CD4-positive, CD25-positive, alpha-beta regulatory T cell (primary cell): ENCODE results near the gene MT1H. TPM values are rescaled to one million over a fixed set of nuclear protein-coding genes. Genes with fewer than 3 reads are reported as not detected.
A peak's percentile ranks its signal among the peaks of the same experiment; 100 is the strongest.

Experiments used
- ATAC-seq, 2 donors: fragments of 150-1000 bp; cut with Tn5 transposase; one replicate each; pipeline ENCODE4 v1.10.0; 2021; ENCODE audit warnings: low read depth in 2 of 2, moderate number of reproducible peaks in 2 of 2, moderate library complexity in 1 of 2
- DNase-seq, 3 donors: peaks; one replicate each; pipeline versions ENCODE4 v3.0.0 to v3.0.0-alpha.2; 2012 to 2022; ENCODE audit warnings: mixed read lengths in 1 of 3
- H3K27ac ChIP-seq: one replicate; pipeline ENCODE4 v1.7.0; 2013; ENCODE audit warnings: mild to moderate bottlenecking, low read length; ENCODE audit not compliant: insufficient read depth, poor library complexity, severe bottlenecking
- H3K27me3 ChIP-seq: one replicate; pipeline ENCODE4 v1.7.0; 2013; ENCODE audit warnings: low read length; ENCODE audit not compliant: control insufficient read depth, insufficient read depth
- H3K36me3 ChIP-seq: one replicate; pipeline ENCODE4 v1.7.0; 2013; ENCODE audit warnings: mild to moderate bottlenecking, low read length, moderate library complexity; ENCODE audit not compliant: control insufficient read depth, insufficient read depth
- H3K4me1 ChIP-seq: 2 replicates; pipeline ENCODE4 v1.7.0; 2013; ENCODE audit warnings: mild to moderate bottlenecking, low read length; ENCODE audit not compliant: insufficient read depth, control insufficient read depth, poor library complexity, severe bottlenecking
- H3K4me3 ChIP-seq: one replicate; pipeline ENCODE4 v1.7.0; 2013; ENCODE audit warnings: low read depth, mild to moderate bottlenecking, low read length, moderate library complexity
- H3K9me3 ChIP-seq, 2 experiments: 1 replicate in 1 of 2; 2 replicates in 1 of 2; pipeline ENCODE4 v1.7.0; 2013; ENCODE audit warnings: low read length in 2 of 2, mild to moderate bottlenecking in 1 of 2, moderate library complexity in 1 of 2; ENCODE audit not compliant: control insufficient read depth in 2 of 2
- H3K27ac Mint-ChIP-seq, 3 donors: one replicate each; pipeline ENCODE4 v1.8.0; 2020 to 2022; ENCODE audit warnings: mild to moderate bottlenecking in 3 of 3, mixed read lengths in 3 of 3, moderate library complexity in 2 of 3
- H3K27me3 Mint-ChIP-seq: one replicate; pipeline ENCODE4 v1.8.0; 2022; ENCODE audit warnings: mild to moderate bottlenecking, mixed read lengths
- H3K36me3 Mint-ChIP-seq: one replicate; pipeline ENCODE4 v1.8.0; 2020; ENCODE audit warnings: mixed read lengths
- H3K4me1 Mint-ChIP-seq, 4 donors: one replicate each; pipeline ENCODE4 v1.8.0; 2020 to 2022; ENCODE audit warnings: mixed read lengths in 4 of 4, mild to moderate bottlenecking in 1 of 4
- H3K4me3 Mint-ChIP-seq, 4 donors: one replicate each; pipeline ENCODE4 v1.8.0; 2020 to 2022; ENCODE audit warnings: mild to moderate bottlenecking in 4 of 4, mixed read lengths in 4 of 4, moderate library complexity in 3 of 4
- H3K9me3 Mint-ChIP-seq, 7 donors: one replicate each; pipeline ENCODE4 v1.8.0; 2020 to 2022; ENCODE audit warnings: mixed read lengths in 7 of 7, mild to moderate bottlenecking in 3 of 7, moderate library complexity in 2 of 7
- polyA plus RNA-seq, 4 donors: library from polyadenylated mRNA; unstranded; fragments of 300-500 nt; fragmentation: Illumina TruSeq; gene quantifications; one replicate each; pipeline ENCODE4 v1.2.3, GENCODE V29; 2021
- total RNA-seq: library from RNA; stranded (reverse); gene quantifications from one replicate; pipeline ENCODE4 v1.2.3, GENCODE V29; 2022

MT1H gene
- total and polyA plus RNA-seq, 5 donors from 2014 or later = not detected

GRCh38 chr16:56708525-56709442 is 39.2 kb downstream of the MT1H start:
- peaks cover 5% of the 10 kb centered on the region for H3K36me3 Mint-ChIP-seq
- H3K27me3 Mint-ChIP-seq = no peaks in the 10 kb centered on the region
- H3K36me3 ChIP-seq = no peaks in the 10 kb centered on the region
- no peaks in the 10 kb centered on the region for H3K9me3 ChIP-seq
- H3K4me3 ChIP-seq = peak overlapping the region; percentile 70
- H3K27ac ChIP-seq = peak overlapping the region; percentile 17
- ATAC-seq = peak; percentile 87 to 93
- H3K4me3 Mint-ChIP-seq = peak overlapping the region; percentile 73 to 94 (median 90)
- H3K27ac Mint-ChIP-seq = peak overlapping the region; percentile 94 to 99 (median 95)
- DNase-seq = peak in 2 of 3 donors; percentile 28 to 86
- H3K4me1 Mint-ChIP-seq = peaks cover 0 to 53% (median 26%) of the 10 kb centered on the region in 4 donors
- peaks cover 19% of the 10 kb centered on the region for H3K4me1 ChIP-seq
- no peaks in the 10 kb centered on the region for H3K27me3 ChIP-seq
- H3K9me3 Mint-ChIP-seq = no peaks in the 10 kb centered on the region

- ATAC-seq (no peak), DNase-seq (no peak)
- Mint-ChIP-seq H3K27ac (peak overlapping the region; percentile 94 to 99 (median 95)), H3K36me3 (peaks cover 5% of the 10 kb centered on the region), H3K9me3 (no peaks in the 10 kb centered on the region), H3K4me3 (peak overlapping the region; percentile 73 to 94 (median 90)), H3K4me1 (peaks cover 0 to 53% (median 26%) of the 10 kb centered on the region in 4 donors), H3K27me3 (no peaks in the 10 kb centered on the region)
- H3K9me3 ChIP-seq = no peaks in the 10 kb centered on the region
- H3K4me1 ChIP-seq = peaks cover 19% of the 10 kb centered on the region
- no peaks in the 10 kb centered on the region for H3K36me3 ChIP-seq
- H3K4me3 ChIP-seq = peak overlapping the region; percentile 70
- H3K27ac ChIP-seq = peak overlapping the region; percentile 17
- no peaks in the 10 kb centered on the region for H3K27me3 ChIP-seq
Observed at GRCh38 chr16:56709443-56710040, 39.9 kb downstream of the MT1H start.

- Mint-ChIP-seq H3K4me1 (peaks cover 0 to 50% (median 26%) of the 10 kb centered on the region in 4 donors), H3K27ac (peak overlapping the region; percentile 94 to 99 (median 95)), H3K9me3 (no peaks in the 10 kb centered on the region), H3K36me3 (peaks cover 5% of the 10 kb centered on the region), H3K27me3 (no peaks in the 10 kb centered on the region), H3K4me3 (peak overlapping the region in 3 of 4 donors; percentile 62 to 94 (median 91))
- H3K27me3 ChIP-seq = no peaks in the 10 kb centered on the region
- no peak for DNase-seq
- H3K4me3 ChIP-seq = no peak overlapping the region
- no peaks in the 10 kb centered on the region for H3K36me3 ChIP-seq
- peaks cover 19% of the 10 kb centered on the region for H3K4me1 ChIP-seq
- H3K9me3 ChIP-seq = no peaks in the 10 kb centered on the region
- no peak for ATAC-seq
- H3K27ac ChIP-seq = no peak overlapping the region
Observed at GRCh38 chr16:56710181-56710737, 40.6 kb downstream of the MT1H start.

GRCh38 chr16:56711862-56712261 is 42.2 kb downstream of the MT1H start:
- no peaks in the 10 kb centered on the region for H3K9me3 Mint-ChIP-seq
- no peaks in the 10 kb centered on the region for H3K27me3 Mint-ChIP-seq
- H3K36me3 Mint-ChIP-seq = peaks cover 5% of the 10 kb centered on the region
- H3K27ac Mint-ChIP-seq = peak overlapping the region in 2 of 3 donors; percentile 11 to 28
- no peak overlapping the region for H3K4me3 Mint-ChIP-seq
- no peaks in the 10 kb centered on the region for H3K36me3 ChIP-seq
- peaks cover 0 to 47% (median 26%) of the 10 kb centered on the region in 4 donors for H3K4me1 Mint-ChIP-seq
- H3K9me3 ChIP-seq = no peaks in the 10 kb centered on the region
- no peak overlapping the region for H3K27ac ChIP-seq
- H3K27me3 ChIP-seq = no peaks in the 10 kb centered on the region
- ATAC-seq = no peak
- peaks cover 19% of the 10 kb centered on the region for H3K4me1 ChIP-seq
- no peak overlapping the region for H3K4me3 ChIP-seq
- no peak for DNase-seq

DNA sequence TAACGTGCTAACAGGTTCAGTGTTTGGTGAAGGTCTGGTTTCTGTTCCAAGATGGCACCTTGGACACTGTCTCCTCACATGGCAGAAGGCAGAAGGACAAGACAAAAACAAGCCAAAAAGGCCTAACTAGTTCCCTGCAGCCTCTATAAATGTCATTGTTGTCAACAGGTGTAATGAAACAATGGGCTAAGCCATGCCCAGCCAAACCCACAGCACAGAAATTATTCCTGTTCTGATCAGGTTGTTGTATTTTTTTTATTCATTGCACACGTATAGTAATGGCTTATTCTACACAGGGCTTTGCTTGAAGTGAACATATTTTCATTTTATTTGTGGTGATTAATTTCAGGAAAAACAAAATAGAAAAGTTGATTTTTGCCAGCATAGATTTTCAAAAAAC is 44.2 kb downstream of the MT1H start:
- no peak overlapping the region for H3K27ac ChIP-seq
- peaks cover 5% of the 10 kb centered on the region for H3K36me3 Mint-ChIP-seq
- peaks cover 0 to 32% (median 19%) of the 10 kb centered on the region in 4 donors for H3K4me1 Mint-ChIP-seq
- H3K4me3 ChIP-seq = no peak overlapping the region
- no peak overlapping the region for H3K4me3 Mint-ChIP-seq
- no peaks in the 10 kb centered on the region for H3K27me3 ChIP-seq
- H3K9me3 Mint-ChIP-seq = no peaks in the 10 kb centered on the region
- no peaks in the 10 kb centered on the region for H3K36me3 ChIP-seq
- no peaks in the 10 kb centered on the region for H3K9me3 ChIP-seq
- peaks cover 11% of the 10 kb centered on the region for H3K4me1 ChIP-seq
- ATAC-seq (no peak), DNase-seq (no peak)
- no peak overlapping the region for H3K27ac Mint-ChIP-seq
- H3K27me3 Mint-ChIP-seq = peaks cover 3% of the 10 kb centered on the region

- peaks cover 5% of the 10 kb centered on the region for H3K36me3 Mint-ChIP-seq
- H3K4me3 Mint-ChIP-seq = peak overlapping the region in 1 of 4 donors; percentile 27
- Histone ChIP-seq H3K27me3 (no peaks in the 10 kb centered on the region), H3K9me3 (no peaks in the 10 kb centered on the region), H3K27ac (no peak overlapping the region), H3K4me3 (no peak overlapping the region), H3K36me3 (no peaks in the 10 kb centered on the region), H3K4me1 (no peaks in the 10 kb centered on the region)
- no peaks in the 10 kb centered on the region for H3K9me3 Mint-ChIP-seq
- H3K27ac Mint-ChIP-seq = no peak overlapping the region
- DNase-seq (no peak), ATAC-seq (no peak)
- H3K27me3 Mint-ChIP-seq = peaks cover 10% of the 10 kb centered on the region
- H3K4me1 Mint-ChIP-seq = peaks cover 0 to 19% (median 7%) of the 10 kb centered on the region in 4 donors
Observed at GRCh38 chr16:56715126-56715525, 45.5 kb downstream of the MT1H start.

DNA sequence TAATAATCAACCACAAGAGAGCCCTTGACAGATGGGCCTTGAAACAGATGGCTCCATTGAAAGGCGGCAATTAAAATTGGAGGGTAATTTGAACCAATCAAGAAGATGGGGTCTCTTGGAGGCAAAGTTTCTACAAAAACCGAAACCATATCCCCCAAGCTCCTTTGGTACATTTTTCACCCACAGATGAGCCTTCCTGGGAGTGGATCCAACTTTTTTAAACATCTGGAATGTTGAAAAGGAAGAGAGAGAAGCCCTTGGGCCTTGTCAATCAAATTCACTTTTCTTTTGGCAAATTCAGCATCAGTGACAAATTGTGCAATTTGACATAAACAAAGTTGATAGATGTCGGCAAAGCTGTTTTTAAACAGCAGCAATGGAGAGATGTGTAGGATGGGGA is 47.1 kb downstream of the MT1H start:
- ATAC-seq (no peak), DNase-seq (no peak)
- Mint-ChIP-seq H3K9me3 (no peaks in the 10 kb centered on the region), H3K27ac (no peak overlapping the region), H3K4me3 (no peak overlapping the region), H3K4me1 (peaks cover 0 to 5% (median 0%) of the 10 kb centered on the region in 4 donors), H3K27me3 (peaks cover 10% of the 10 kb centered on the region), H3K36me3 (no peaks in the 10 kb centered on the region)
- no peaks in the 10 kb centered on the region for H3K36me3 ChIP-seq
- H3K4me1 ChIP-seq = no peaks in the 10 kb centered on the region
- H3K4me3 ChIP-seq = no peak overlapping the region
- no peaks in the 10 kb centered on the region for H3K9me3 ChIP-seq
- no peak overlapping the region for H3K27ac ChIP-seq
- no peaks in the 10 kb centered on the region for H3K27me3 ChIP-seq
